ENCODE results near the gene TRIAP1.

- TF ChIP-seq CTCF (IDR thresholded peaks at IDR 0.05; ENCODE audit: low read depth, low read length): no peak
- TF ChIP-seq EZH2phosphoT487 (IDR thresholded peaks at IDR 0.05; ENCODE audit: low read depth): no peak
Observed at GRCh38 chr12:120404271-120404670, 41.9 kb downstream of the TRIAP1 start.

Measured in OCI-LY3 (cell line).